IPS DF 6.9 (cell line): ENCODE measurements around the gene CMIP.
A peak's percentile ranks its signal among the peaks of the same experiment; 100 is the strongest.

Source experiments
- DNase-seq: peaks from one replicate; pipeline ENCODE4 v3.0.0-alpha.2; 2013; ENCODE audit warnings: low read depth, low spot score
- H3K27ac ChIP-seq: one replicate; pipeline ENCODE4 v1.5.1; 2013; ENCODE audit warnings: low read length, control low read depth
- H3K27me3 ChIP-seq: 2 replicates; pipeline ENCODE4 v1.6.1; 2013; ENCODE audit warnings: mild to moderate bottlenecking, low read length; ENCODE audit not compliant: control insufficient read depth, insufficient read depth
- H3K36me3 ChIP-seq: 2 replicates; pipeline ENCODE4 v1.6.1; 2013; ENCODE audit warnings: low read length; ENCODE audit not compliant: control insufficient read depth, insufficient read depth
- H3K4me1 ChIP-seq: 2 replicates; pipeline ENCODE4 v1.6.1; 2013; ENCODE audit warnings: low read length; ENCODE audit not compliant: control insufficient read depth, insufficient read depth
- H3K4me3 ChIP-seq: 2 replicates; pipeline ENCODE4 v1.5.1; 2013; ENCODE audit warnings: mild to moderate bottlenecking, low read length
- H3K9me3 ChIP-seq: 2 replicates; pipeline ENCODE4 v1.6.1; 2013; ENCODE audit warnings: low read length, inconsistent platforms; ENCODE audit not compliant: control insufficient read depth, insufficient read depth
- WGBS: extraction: QIAGEN DNeasy Blood & Tissue Kit; methylation state at CpG from one replicate; pipeline ENCODE4 v1.1.7; 2013; ENCODE audit warnings: mixed read lengths, missing lambda C conversion rate; ENCODE audit not compliant: insufficient read length, insufficient coverage; 5-methylcytosine and 5-hydroxymethylcytosine counted together

The CMIP gene

GRCh38 chr16:81730090-81731051, 285.8 kb downstream of the CMIP start:
- H3K4me3 ChIP-seq = peak overlapping the region; percentile 44; the same call in 1 of the 2 replicates
- H3K4me1 ChIP-seq = peaks cover 3% of the 10 kb centered on the region; the same call in 1 of the 2 replicates
- H3K27me3 ChIP-seq = no peaks in the 10 kb centered on the region
- no peaks in the 10 kb centered on the region for H3K36me3 ChIP-seq
- no peaks in the 10 kb centered on the region for H3K9me3 ChIP-seq
- no peak overlapping the region for H3K27ac ChIP-seq
- no CpG with 5 or more reads among the region's 47 CpGs for WGBS
- peak; percentile 97 for DNase-seq

- Histone ChIP-seq H3K4me1 (peaks cover 3% of the 10 kb centered on the region; the same call in 1 of the 2 replicates), H3K9me3 (no peaks in the 10 kb centered on the region), H3K4me3 (no peak overlapping the region), H3K27ac (no peak overlapping the region), H3K27me3 (no peaks in the 10 kb centered on the region), H3K36me3 (no peaks in the 10 kb centered on the region)
- no CpG with 5 or more reads among the region's 8 CpGs for WGBS
- DNase-seq = no peak
These were observed 287.0 kb downstream of the CMIP start for GRCh38 chr16:81731649-81732048.

- no peaks in the 10 kb centered on the region for H3K9me3 ChIP-seq
- DNase-seq = no peak
- H3K27me3 ChIP-seq = no peaks in the 10 kb centered on the region
- WGBS = no CpG with 5 or more reads among the region's 1 CpG
- no peak overlapping the region for H3K4me3 ChIP-seq
- H3K27ac ChIP-seq = no peak overlapping the region
- peaks cover 3% of the 10 kb centered on the region; the same call in 1 of the 2 replicates for H3K4me1 ChIP-seq
- no peaks in the 10 kb centered on the region for H3K36me3 ChIP-seq
These were observed 288.1 kb downstream of the CMIP start for GRCh38 chr16:81732699-81733098.

- Histone ChIP-seq H3K4me1 (peaks cover 3% of the 10 kb centered on the region; the same call in 1 of the 2 replicates), H3K27ac (no peak overlapping the region), H3K36me3 (no peaks in the 10 kb centered on the region), H3K27me3 (no peaks in the 10 kb centered on the region), H3K9me3 (no peaks in the 10 kb centered on the region), H3K4me3 (no peak overlapping the region)
- no peak for DNase-seq
- 57% methylated on average over 1 of the region's 1 CpG for WGBS
These were observed 288.7 kb downstream of the CMIP start for GRCh38 chr16:81733295-81733694.

- peaks cover 3% of the 10 kb centered on the region; the same call in 1 of the 2 replicates for H3K4me1 ChIP-seq
- WGBS = no CpG with 5 or more reads among the region's 6 CpGs
- DNase-seq = no peak
- H3K27ac ChIP-seq = no peak overlapping the region
- no peaks in the 10 kb centered on the region for H3K27me3 ChIP-seq
- no peaks in the 10 kb centered on the region for H3K36me3 ChIP-seq
- no peaks in the 10 kb centered on the region for H3K9me3 ChIP-seq
- no peak overlapping the region for H3K4me3 ChIP-seq
These were observed 290.2 kb downstream of the CMIP start for GRCh38 chr16:81734632-81735434.

GRCh38 chr16:81737885-81738536, 293.4 kb downstream of the CMIP start:
- H3K4me1 ChIP-seq = no peaks in the 10 kb centered on the region
- no peak overlapping the region for H3K27ac ChIP-seq
- no CpG with 5 or more reads among the region's 22 CpGs for WGBS
- H3K36me3 ChIP-seq = no peaks in the 10 kb centered on the region
- no peak overlapping the region for H3K4me3 ChIP-seq
- H3K27me3 ChIP-seq = no peaks in the 10 kb centered on the region
- peak; percentile 82 for DNase-seq
- H3K9me3 ChIP-seq = no peaks in the 10 kb centered on the region

GRCh38 chr16:81738783-81739496, 294.3 kb downstream of the CMIP start:
- H3K4me1 ChIP-seq = no peaks in the 10 kb centered on the region
- no peak overlapping the region; the same call in 1 of the 2 replicates for H3K4me3 ChIP-seq
- DNase-seq = no peak
- H3K36me3 ChIP-seq = no peaks in the 10 kb centered on the region
- H3K27ac ChIP-seq = no peak overlapping the region
- no peaks in the 10 kb centered on the region for H3K9me3 ChIP-seq
- WGBS = no CpG with 5 or more reads among the region's 18 CpGs
- no peaks in the 10 kb centered on the region for H3K27me3 ChIP-seq

- DNase-seq = no peak
- no peaks in the 10 kb centered on the region for H3K36me3 ChIP-seq
- H3K4me3 ChIP-seq = no peak overlapping the region
- WGBS = no CpG with 5 or more reads among the region's 8 CpGs
- H3K9me3 ChIP-seq = no peaks in the 10 kb centered on the region
- H3K27ac ChIP-seq = no peak overlapping the region
- H3K4me1 ChIP-seq = no peaks in the 10 kb centered on the region
- H3K27me3 ChIP-seq = no peaks in the 10 kb centered on the region
These were observed 294.9 kb downstream of the CMIP start for GRCh38 chr16:81739503-81739902.

- Histone ChIP-seq H3K9me3 (no peaks in the 10 kb centered on the region), H3K27ac (no peak overlapping the region), H3K4me1 (no peaks in the 10 kb centered on the region), H3K27me3 (no peaks in the 10 kb centered on the region), H3K36me3 (no peaks in the 10 kb centered on the region), H3K4me3 (no peak overlapping the region)
- no peak for DNase-seq
- no CpG with 5 or more reads among the region's 8 CpGs for WGBS
These were observed 295.6 kb downstream of the CMIP start for GRCh38 chr16:81740169-81740568.
